HEK293 (cell line): Measurements from ENCODE around the gene NFKB1.

Experiments used
- ZNF555 ChIP-seq: fragments of 450-650 bp; formaldehyde crosslinking; conservative IDR thresholded peaks from 2 replicates; pipeline ENCODE4 v1.5.1; 2017; ENCODE audit warnings: missing biosample characterization, mild to moderate bottlenecking, missing genetic modification characterization, inconsistent platforms
- ZNF626 ChIP-seq: fragments of 450-650 bp; sonication (Bioruptor Pico); formaldehyde crosslinking; IDR thresholded peaks from 2 replicates; pipeline ENCODE4 v1.5.1; 2018; ENCODE audit warnings: missing biosample characterization, missing genetic modification characterization, inconsistent platforms

DNA sequence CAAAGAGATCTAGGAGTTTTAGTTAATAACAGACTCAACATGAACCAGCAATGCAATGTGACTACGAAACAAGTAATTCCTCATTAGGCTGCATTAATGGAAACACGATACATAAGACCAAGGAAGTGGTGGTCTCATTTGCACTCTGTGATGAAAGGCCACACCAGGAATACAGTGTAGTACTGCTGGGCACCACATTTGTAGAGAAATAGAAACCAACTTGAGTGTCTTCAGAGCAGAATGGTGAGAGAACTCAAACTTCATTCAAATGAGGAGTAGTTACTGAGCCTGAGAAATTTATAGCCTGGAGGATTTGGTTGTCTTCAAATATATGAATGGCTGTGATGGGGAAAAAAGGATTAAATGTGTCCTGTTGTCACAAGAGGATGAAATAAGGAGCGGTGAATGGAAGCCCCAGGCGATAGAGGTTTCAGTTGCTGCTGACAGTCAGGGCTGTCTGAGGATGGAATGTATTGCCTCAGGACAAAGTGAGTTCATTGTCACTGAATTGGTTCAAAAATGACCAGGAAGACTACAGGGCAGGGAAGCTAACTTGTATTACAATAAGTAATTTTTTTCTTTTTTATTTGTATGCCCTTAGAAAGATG lies 50.9 kb downstream of the NFKB1 start:
- TF ChIP-seq ZNF626 (tag by site-specific recombination) = no peak
- TF ChIP-seq ZNF555 = no peak
